HG03442 (cell line): ENCODE results near the gene RPS6KA2.
"Not testable (repeated sequence)": the region's sequence is repeated elsewhere in the genome, so short reads cannot be mapped to it uniquely, and the experiment has no call there.

Source experiments
- ATAC-seq: cut with Tn5 transposase; IDR thresholded peaks from one replicate; pipeline ENCODE4 v1.9.1; 2021; ENCODE audit warnings: mild to moderate bottlenecking, moderate library complexity; ENCODE audit not compliant: unreplicated experiment

RPS6KA2 gene

GRCh38 chr6:166558156-166559005, 68.7 kb downstream of the RPS6KA2 start:
- no peak for ATAC-seq

- no peak for ATAC-seq
Measured at GRCh38 chr6:166556863-166557322, 70.2 kb downstream of the RPS6KA2 start.

- no peak for ATAC-seq
Measured at GRCh38 chr6:166556336-166556735, 70.7 kb downstream of the RPS6KA2 start.

- ATAC-seq: no peak
Measured at GRCh38 chr6:166555086-166555485, 72.0 kb downstream of the RPS6KA2 start.

- no peak for ATAC-seq
Measured at GRCh38 chr6:166554316-166554715, 72.7 kb downstream of the RPS6KA2 start.

GRCh38 chr6:166553563-166554271, 73.3 kb downstream of the RPS6KA2 start:
- ATAC-seq: no peak

- ATAC-seq: no peak
Measured at GRCh38 chr6:166552600-166552999, 74.5 kb downstream of the RPS6KA2 start.

- ATAC-seq: no peak
Measured at GRCh38 chr6:166551754-166552495, 75.1 kb downstream of the RPS6KA2 start.

GRCh38 chr6:166546653-166547052, 80.4 kb downstream of the RPS6KA2 start:
- no peak for ATAC-seq

GRCh38 chr6:166545156-166546034, 81.7 kb downstream of the RPS6KA2 start:
- ATAC-seq: no peak

GRCh38 chr6:166544296-166544605, 82.8 kb downstream of the RPS6KA2 start:
- no peak for ATAC-seq

GRCh38 chr6:166543603-166544295, 83.3 kb downstream of the RPS6KA2 start:
- no peak for ATAC-seq

- no peak for ATAC-seq
Measured at GRCh38 chr6:166542580-166542912, 84.5 kb downstream of the RPS6KA2 start.

- no peak for ATAC-seq
Measured at GRCh38 chr6:166541876-166542579, 85.0 kb downstream of the RPS6KA2 start.

GRCh38 chr6:166541366-166541765, 85.7 kb downstream of the RPS6KA2 start:
- ATAC-seq: no peak

- peak; percentile 97 for ATAC-seq
Measured at GRCh38 chr6:166540631-166541331, 86.3 kb downstream of the RPS6KA2 start.

GRCh38 chr6:166539543-166539942, 87.5 kb downstream of the RPS6KA2 start:
- ATAC-seq: no peak

GRCh38 chr6:166539011-166539385, 88.1 kb downstream of the RPS6KA2 start:
- not testable (repeated sequence) for ATAC-seq
